T-cell (primary cell): ENCODE results near the gene SEMA3C. TPM values are rescaled to one million over a fixed set of nuclear protein-coding genes. Genes with fewer than 3 reads are reported as not detected.

ENCODE experiments used
- ATAC-seq, 4 experiments: fragments of 200-7000 bp in 3 of 4; fragments of 150-1000 bp in 1 of 4; cut with Tn5 transposase; replicated peaks in 1 of 4; 1 replicate in 3 of 4; 2 replicates in 1 of 4; pipeline ENCODE4 v1.10.0; 2021; ENCODE audit warnings: moderate library complexity in 3 of 4, mild to moderate bottlenecking in 2 of 4, moderate number of reproducible peaks in 1 of 4
- CTCF ChIA-PET, 2 donors: fragments of 300-600 bp; sonication (Branson Sonifier 250); formaldehyde crosslinking; loops; one replicate each; lab custom pipeline; 2022; ENCODE audit warnings: antibody characterized with exemption in 2 of 2; lab: Charles Lee
- POLR2A ChIA-PET, 2 donors: fragments of 300-600 bp; sonication (Branson Sonifier 250); formaldehyde crosslinking; loops; one replicate each; lab custom pipeline; 2022; ENCODE audit warnings: antibody characterized with exemption in 2 of 2; lab: Charles Lee
- DNase-seq, 35 experiments: peaks; one replicate each; pipeline versions ENCODE4 v3.0.0 to v3.0.0-alpha.2; 2013 to 2023
- H3K27ac ChIP-seq: one replicate; pipeline ENCODE4 v1.5.1; 2013; ENCODE audit warnings: low read length
- H3K27me3 ChIP-seq, 2 experiments: replicated peaks in 1 of 2; 1 replicate in 1 of 2; 2 replicates in 1 of 2; pipeline versions ENCODE4 v1.6.1 to v1.7.0; 2013; ENCODE audit warnings: low read length in 1 of 2, mixed read lengths in 1 of 2; ENCODE audit not compliant: control insufficient read depth in 2 of 2, insufficient read depth in 2 of 2; ENCODE audit errors: extremely low read depth in 1 of 2
- H3K36me3 ChIP-seq, 2 donors: 1 replicate in 1 of 2; 2 replicates in 1 of 2; pipeline versions ENCODE4 v1.6.1 to v1.7.0; 2013; ENCODE audit warnings: low read length in 1 of 2; ENCODE audit not compliant: control insufficient read depth in 2 of 2, insufficient read depth in 1 of 2; ENCODE audit errors: extremely low read depth in 1 of 2
- H3K4me1 ChIP-seq, 2 experiments: 1 replicate in 1 of 2; 2 replicates in 1 of 2; pipeline versions ENCODE4 v1.6.1 to v1.7.0; 2013; ENCODE audit warnings: low read length in 2 of 2, mixed read lengths in 1 of 2; ENCODE audit not compliant: insufficient read depth in 2 of 2, control insufficient read depth in 1 of 2; ENCODE audit errors: extremely low read depth in 1 of 2
- H3K4me3 ChIP-seq, 2 donors: 1 replicate in 1 of 2; 2 replicates in 1 of 2; pipeline versions ENCODE4 v1.5.1 to v1.7.0; 2013; ENCODE audit warnings: mild to moderate bottlenecking in 2 of 2, low read length in 1 of 2, moderate library complexity in 1 of 2; ENCODE audit not compliant: control insufficient read depth in 1 of 2; ENCODE audit errors: extremely low read depth in 1 of 2
- H3K9me3 ChIP-seq: 2 replicates; pipeline ENCODE4 v1.7.0; 2013
- H3K27ac Mint-ChIP-seq, 2 donors: one replicate each; pipeline ENCODE4 v1.8.0; 2020 to 2021; ENCODE audit warnings: mild to moderate bottlenecking in 2 of 2, mixed read lengths in 2 of 2
- H3K27me3 Mint-ChIP-seq, 2 donors: one replicate each; pipeline ENCODE4 v1.8.0; 2021 to 2022; ENCODE audit warnings: mixed read lengths in 2 of 2
- H3K36me3 Mint-ChIP-seq: one replicate; pipeline ENCODE4 v1.8.0; 2021; ENCODE audit warnings: mixed read lengths
- H3K4me1 Mint-ChIP-seq, 3 donors: one replicate each; pipeline ENCODE4 v1.8.0; 2020 to 2022; ENCODE audit warnings: mixed read lengths in 3 of 3, mild to moderate bottlenecking in 1 of 3
- H3K4me3 Mint-ChIP-seq, 3 donors: one replicate each; pipeline ENCODE4 v1.8.0; 2020 to 2022; ENCODE audit warnings: mild to moderate bottlenecking in 3 of 3, mixed read lengths in 3 of 3, moderate library complexity in 3 of 3
- H3K9me3 Mint-ChIP-seq, 3 donors: one replicate each; pipeline ENCODE4 v1.8.0; 2020 to 2022; ENCODE audit warnings: mixed read lengths in 3 of 3
- WGBS: methylation state at CpG from one replicate; pipeline ENCODE4 v1.1.5; 2013; ENCODE audit warnings: missing lambda C conversion rate; ENCODE audit not compliant: insufficient coverage; 5-methylcytosine and 5-hydroxymethylcytosine counted together
- total RNA-seq, 35 experiments: library from RNA in 6 of 35; stranded (reverse) in 6 of 35; fragments of 120-200 nt in 1 of 35; gene quantifications; one replicate each; pipeline versions ENCODE4 v1.2.1 to v1.2.4 and lab custom pipeline; 2013 to 2026

The SEMA3C gene
- total RNA-seq, 5 donors from 2014 or later (not counting 1 experiment from before 2014, with no cell fraction given), result 0.10 to 1.2 (median 0.23) TPM

- ChIA-PET CTCF (no interaction called here), POLR2A (no interaction called here)
- H3K4me3 Mint-ChIP-seq, result no peak overlapping the region
- H3K36me3 Mint-ChIP-seq, result no peaks in the 10 kb centered on the region
- H3K4me3 ChIP-seq, result no peak overlapping the region
- no peaks in the 10 kb centered on the region for H3K36me3 ChIP-seq
- DNase-seq (no peak), ATAC-seq (no peak)
- no peaks in the 10 kb centered on the region for H3K27me3 Mint-ChIP-seq
- H3K9me3 Mint-ChIP-seq, result peaks cover 0 to 6% (median 5%) of the 10 kb centered on the region in 3 donors
- no peaks in the 10 kb centered on the region for H3K9me3 ChIP-seq
- no peak overlapping the region for H3K27ac ChIP-seq
- H3K4me1 ChIP-seq, result no peaks in the 10 kb centered on the region
- no CpG with 5 or more reads among the region's 1 CpG for WGBS
- H3K27ac Mint-ChIP-seq, result no peak overlapping the region
- no peaks in the 10 kb centered on the region for H3K4me1 Mint-ChIP-seq
- H3K27me3 ChIP-seq, result no peaks in the 10 kb centered on the region
Observed at GRCh38 chr7:80954191-80954590, 35.3 kb upstream of the SEMA3C start.

GRCh38 chr7:80950550-80950967 is 31.7 kb upstream of the SEMA3C start:
- POLR2A ChIA-PET, result no interaction called here
- Histone ChIP-seq H3K27me3 (no peaks in the 10 kb centered on the region), H3K4me3 (no peak overlapping the region), H3K9me3 (no peaks in the 10 kb centered on the region), H3K27ac (no peak overlapping the region), H3K36me3 (no peaks in the 10 kb centered on the region), H3K4me1 (no peaks in the 10 kb centered on the region)
- Mint-ChIP-seq H3K36me3 (no peaks in the 10 kb centered on the region), H3K4me3 (no peak overlapping the region), H3K9me3 (peaks cover 0 to 10% (median 6%) of the 10 kb centered on the region in 3 donors), H3K27me3 (no peaks in the 10 kb centered on the region), H3K4me1 (no peaks in the 10 kb centered on the region), H3K27ac (no peak overlapping the region)
- CTCF ChIA-PET, result no interaction called here
- DNase-seq (no peak), ATAC-seq (no peak)
- 9% methylated on average over 1 of the region's 2 CpGs for WGBS

GRCh38 chr7:80949449-80949848 is 30.6 kb upstream of the SEMA3C start:
- ATAC-seq (no peak), DNase-seq (no peak)
- Histone ChIP-seq H3K4me1 (no peaks in the 10 kb centered on the region), H3K36me3 (no peaks in the 10 kb centered on the region), H3K27me3 (no peaks in the 10 kb centered on the region), H3K4me3 (no peak overlapping the region), H3K9me3 (no peaks in the 10 kb centered on the region), H3K27ac (no peak overlapping the region)
- peaks cover 4 to 14% (median 9%) of the 10 kb centered on the region in 3 donors for H3K9me3 Mint-ChIP-seq
- no peaks in the 10 kb centered on the region for H3K27me3 Mint-ChIP-seq
- CTCF ChIA-PET, result no interaction called here
- no CpG with 5 or more reads among the region's 1 CpG for WGBS
- POLR2A ChIA-PET, result no interaction called here
- no peak overlapping the region for H3K4me3 Mint-ChIP-seq
- H3K4me1 Mint-ChIP-seq, result no peaks in the 10 kb centered on the region
- H3K36me3 Mint-ChIP-seq, result no peaks in the 10 kb centered on the region
- no peak overlapping the region for H3K27ac Mint-ChIP-seq

GRCh38 chr7:80946858-80947257 is 28.0 kb upstream of the SEMA3C start:
- H3K36me3 Mint-ChIP-seq, result no peaks in the 10 kb centered on the region
- H3K4me1 ChIP-seq, result no peaks in the 10 kb centered on the region
- ATAC-seq (no peak), DNase-seq (no peak)
- no peaks in the 10 kb centered on the region for H3K9me3 ChIP-seq
- H3K4me3 Mint-ChIP-seq, result no peak overlapping the region
- no peak overlapping the region for H3K27ac Mint-ChIP-seq
- no peaks in the 10 kb centered on the region for H3K27me3 ChIP-seq
- no peaks in the 10 kb centered on the region for H3K27me3 Mint-ChIP-seq
- H3K36me3 ChIP-seq, result no peaks in the 10 kb centered on the region
- no peak overlapping the region for H3K4me3 ChIP-seq
- ChIA-PET CTCF (no interaction called here), POLR2A (no interaction called here)
- H3K27ac ChIP-seq, result no peak overlapping the region
- no peaks in the 10 kb centered on the region for H3K4me1 Mint-ChIP-seq
- peaks cover 4 to 16% (median 6%) of the 10 kb centered on the region in 3 donors for H3K9me3 Mint-ChIP-seq

- no peaks in the 10 kb centered on the region for H3K27me3 Mint-ChIP-seq
- Histone ChIP-seq H3K9me3 (no peaks in the 10 kb centered on the region), H3K27me3 (no peaks in the 10 kb centered on the region), H3K27ac (no peak overlapping the region), H3K4me1 (no peaks in the 10 kb centered on the region), H3K36me3 (no peaks in the 10 kb centered on the region), H3K4me3 (no peak overlapping the region)
- 82% methylated on average over 1 of the region's 2 CpGs for WGBS
- no peaks in the 10 kb centered on the region for H3K4me1 Mint-ChIP-seq
- no peaks in the 10 kb centered on the region for H3K36me3 Mint-ChIP-seq
- DNase-seq (no peak), ATAC-seq (no peak)
- POLR2A ChIA-PET, result no interaction called here
- H3K4me3 Mint-ChIP-seq, result no peak overlapping the region
- CTCF ChIA-PET, result no interaction called here
- H3K27ac Mint-ChIP-seq, result no peak overlapping the region
- peaks cover 4 to 14% (median 10%) of the 10 kb centered on the region in 3 donors for H3K9me3 Mint-ChIP-seq
Observed at GRCh38 chr7:80945976-80946375, 27.1 kb upstream of the SEMA3C start.

- no peaks in the 10 kb centered on the region for H3K27me3 ChIP-seq
- DNase-seq (no peak), ATAC-seq (no peak)
- H3K9me3 Mint-ChIP-seq, result peaks cover 4 to 16% (median 9%) of the 10 kb centered on the region in 3 donors
- no peak overlapping the region for H3K27ac ChIP-seq
- ChIA-PET CTCF (no interaction called here), POLR2A (no interaction called here)
- H3K4me3 Mint-ChIP-seq, result no peak overlapping the region
- H3K9me3 ChIP-seq, result no peaks in the 10 kb centered on the region
- no peak overlapping the region for H3K4me3 ChIP-seq
- WGBS, result no CpG with 5 or more reads among the region's 1 CpG
- H3K27me3 Mint-ChIP-seq, result no peaks in the 10 kb centered on the region
- no peaks in the 10 kb centered on the region for H3K4me1 ChIP-seq
- no peaks in the 10 kb centered on the region for H3K4me1 Mint-ChIP-seq
- H3K27ac Mint-ChIP-seq, result no peak overlapping the region
- H3K36me3 ChIP-seq, result no peaks in the 10 kb centered on the region
- H3K36me3 Mint-ChIP-seq, result no peaks in the 10 kb centered on the region
Observed at GRCh38 chr7:80943342-80943741, 24.5 kb upstream of the SEMA3C start.
